Forelimb muscle (tissue), 1 donor: Measurements from ENCODE around the gene E2F2. TPM values are rescaled to one million over a fixed set of nuclear protein-coding genes. Genes with fewer than 3 reads are reported as not detected.

Experiments used
- DNase-seq: peaks from one replicate; pipeline ENCODE4 v3.0.0-alpha.2; 2013; ENCODE audit warnings: low read depth
- polyA plus RNA-seq: library from polyadenylated mRNA; unstranded; fragments of 120-200 nt; gene quantifications from one replicate; pipeline ENCODE4 v1.2.1, GENCODE V29; 2013; ENCODE audit not compliant: insufficient read length

E2F2 gene
- polyA plus RNA-seq, 1 donor: 3.4 TPM

DNA sequence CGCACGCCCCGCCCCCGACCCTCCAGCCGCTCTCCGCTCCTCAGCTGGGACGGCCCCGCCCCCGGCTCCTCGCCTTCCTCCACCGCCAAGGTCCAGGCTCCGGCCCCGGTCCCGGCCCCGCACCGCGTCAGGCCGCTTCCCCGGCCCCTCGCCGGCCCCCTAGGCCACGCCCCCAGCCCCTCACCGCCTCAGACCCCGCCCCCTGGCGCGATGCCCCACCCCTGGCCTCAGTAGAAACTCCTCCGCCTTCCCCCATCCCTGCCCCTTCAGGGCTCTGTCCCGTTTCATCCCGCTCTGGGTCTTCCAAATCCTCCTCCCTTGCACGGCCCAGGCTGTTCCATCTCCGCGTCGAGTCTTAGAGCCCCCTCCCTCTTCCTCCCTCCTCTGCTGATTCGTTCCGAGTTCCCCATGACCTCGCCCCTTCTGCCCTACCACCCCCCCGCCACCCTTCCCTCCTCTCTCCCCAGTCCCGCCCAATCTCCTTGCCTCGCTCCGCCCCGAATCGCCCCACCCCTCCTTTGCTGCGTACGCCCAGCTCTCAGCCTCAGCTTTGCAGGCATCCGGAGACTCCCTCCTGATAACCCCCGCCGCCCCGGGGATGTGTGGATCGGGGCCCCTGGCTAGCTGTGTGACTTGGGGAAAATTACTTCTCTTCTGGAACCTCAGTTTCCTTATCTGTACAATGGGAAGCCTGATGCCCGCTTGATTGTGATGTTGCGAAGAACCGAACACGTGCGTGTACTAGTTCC is 46.6 kb downstream of the E2F2 start:
- DNase-seq: peak; percentile 81

DNA sequence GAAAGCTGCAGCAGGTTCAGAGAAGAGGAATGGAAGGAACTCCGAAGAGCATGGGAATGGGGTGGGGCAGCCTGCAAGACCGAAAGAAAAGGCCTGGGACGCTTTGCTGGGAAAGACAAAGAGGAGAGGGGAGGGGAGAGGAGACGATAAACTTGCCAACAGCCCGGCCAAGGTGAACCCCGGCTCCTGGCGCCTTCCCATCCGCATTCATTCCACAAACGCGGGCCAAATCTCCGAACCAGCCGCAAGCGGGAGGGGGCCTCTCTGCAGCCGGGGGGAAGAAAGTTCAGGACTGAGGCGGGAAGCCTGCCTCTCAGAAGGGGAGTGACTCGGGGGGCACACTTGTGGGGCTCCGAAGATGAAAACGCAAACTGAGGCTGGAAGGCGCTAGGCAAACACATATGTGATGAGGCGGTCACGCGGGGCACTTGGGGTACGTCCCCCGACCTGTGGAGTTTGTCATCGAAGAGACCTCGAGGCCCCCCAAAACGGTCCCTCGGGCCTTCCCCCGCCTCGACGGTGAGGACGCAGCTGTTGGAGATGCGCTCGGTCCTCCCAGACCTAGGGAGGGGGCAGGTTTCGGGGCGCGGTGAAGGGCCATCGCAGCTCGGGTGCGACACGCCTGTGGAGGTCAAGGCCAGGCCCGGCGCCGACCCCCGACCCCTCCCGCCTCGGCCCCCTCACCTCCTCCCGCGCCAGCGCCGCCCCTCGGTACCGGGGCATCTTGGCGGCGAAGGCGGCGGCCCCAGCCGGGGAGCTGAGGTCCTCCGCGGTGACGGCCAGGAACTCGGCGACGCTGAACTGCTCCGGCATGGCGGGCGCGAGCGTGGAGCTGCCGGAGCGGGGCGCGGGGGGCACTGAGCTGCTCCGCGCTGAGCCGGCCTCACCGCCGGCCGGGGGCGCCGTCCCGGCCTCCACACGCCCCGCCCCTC is 47.4 kb downstream of the E2F2 start, which contains the start of gene ASAP3:
TSS of gene ASAP3 (minus strand) at position 859 of the 932 bp plus-strand sequence. CDS start at position 813, 46 bp downstream.
- no peak for DNase-seq

DNA sequence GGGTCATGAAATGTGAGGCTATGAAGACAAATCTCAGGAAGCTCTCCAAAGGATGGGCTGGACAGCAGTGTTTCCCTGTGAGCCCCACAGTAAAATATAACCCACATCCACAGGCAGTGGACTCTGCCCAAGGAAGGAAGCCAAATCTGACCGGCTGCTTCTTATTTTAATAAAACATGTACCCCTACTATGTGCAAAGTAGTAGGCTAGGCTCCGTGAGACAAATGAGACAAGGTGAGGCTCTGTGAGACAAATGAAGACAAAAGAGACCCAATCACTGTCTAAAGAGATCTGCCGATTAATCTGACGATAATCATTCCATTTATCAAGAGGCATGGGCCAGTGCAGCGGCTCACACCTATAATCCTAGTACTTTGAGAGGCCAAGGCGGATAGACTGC is 49.1 kb downstream of the E2F2 start:
- DNase-seq: no peak

DNA sequence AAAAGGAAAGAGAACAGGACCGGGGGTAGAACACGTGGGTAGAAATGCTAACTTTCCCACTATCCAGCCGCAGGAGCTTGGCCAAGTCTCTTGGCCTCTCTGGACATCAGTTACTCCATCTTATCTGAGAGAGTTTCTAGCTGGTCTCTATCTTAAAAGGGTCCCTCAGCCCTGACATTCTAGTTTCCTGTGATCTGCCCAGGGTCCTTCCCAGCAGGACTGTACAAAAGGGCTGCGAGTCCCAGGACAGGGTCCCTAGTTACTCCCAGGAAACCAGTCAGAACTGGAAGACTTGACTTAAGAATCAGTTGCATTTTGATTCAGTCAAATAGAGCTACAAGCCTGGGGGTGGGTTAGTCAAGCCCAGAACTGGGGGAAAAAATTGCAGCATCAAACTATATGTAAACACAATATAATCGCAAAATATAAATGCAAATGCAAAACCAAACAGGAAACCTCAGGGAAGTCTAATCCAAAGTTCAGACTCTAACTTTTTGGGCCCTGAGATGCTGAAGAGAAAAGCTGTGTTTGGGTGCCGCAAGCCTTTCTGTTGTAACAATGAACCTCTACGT is 49.9 kb downstream of the E2F2 start:
- DNase-seq: no peak

DNA sequence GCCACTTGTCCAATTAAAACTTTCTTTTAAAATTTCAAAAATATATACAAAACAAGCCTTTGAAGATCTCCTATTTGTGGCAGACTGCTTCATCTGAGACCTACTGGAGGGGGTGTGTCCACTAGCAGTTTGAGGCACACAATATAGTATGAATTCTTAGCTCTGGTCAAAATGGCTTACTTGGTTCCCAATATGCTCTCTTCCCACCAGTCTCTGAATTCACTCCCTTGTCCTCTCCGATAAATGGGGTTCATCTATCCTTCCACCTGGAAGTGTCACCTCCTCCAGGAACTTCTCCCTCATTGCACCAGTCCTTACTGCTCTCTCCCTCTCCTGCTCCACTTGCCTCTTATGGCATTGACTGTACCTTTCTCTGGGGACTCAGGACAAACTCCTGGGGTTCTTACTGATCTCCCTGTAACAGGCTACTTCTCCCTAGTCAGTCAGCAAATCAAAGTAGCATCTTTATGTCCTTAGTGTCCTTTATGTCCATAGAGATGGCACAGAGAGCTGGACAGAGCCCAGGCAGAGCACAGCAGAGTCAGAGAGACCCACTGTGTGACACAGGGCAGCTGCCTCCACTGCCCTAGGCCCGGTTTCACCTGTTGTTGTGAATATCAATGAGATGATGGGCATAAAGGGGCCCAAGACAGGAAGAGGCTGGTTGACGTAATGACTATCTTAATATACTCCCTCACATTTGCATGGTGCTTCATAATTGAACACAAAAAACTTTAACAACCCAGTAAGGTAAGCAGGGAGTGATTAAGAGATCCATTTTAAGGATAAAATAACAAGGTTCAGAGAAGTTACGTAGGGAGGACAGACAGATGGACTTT is 50.6 kb downstream of the E2F2 start:
- DNase-seq: no peak

DNA sequence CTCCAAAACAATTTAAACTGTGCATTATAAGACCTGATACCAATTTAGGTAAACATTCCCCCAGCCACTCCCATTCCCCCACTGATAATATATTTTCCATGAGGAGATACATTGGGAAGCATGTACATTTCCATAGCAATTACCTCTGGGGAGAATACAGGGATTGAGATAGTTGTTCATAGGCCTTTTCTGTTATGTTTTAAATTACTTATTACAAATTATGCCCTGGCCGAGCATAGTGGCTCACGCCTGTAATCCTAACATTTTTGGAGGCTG is 51.4 kb downstream of the E2F2 start:
- no peak for DNase-seq

DNA sequence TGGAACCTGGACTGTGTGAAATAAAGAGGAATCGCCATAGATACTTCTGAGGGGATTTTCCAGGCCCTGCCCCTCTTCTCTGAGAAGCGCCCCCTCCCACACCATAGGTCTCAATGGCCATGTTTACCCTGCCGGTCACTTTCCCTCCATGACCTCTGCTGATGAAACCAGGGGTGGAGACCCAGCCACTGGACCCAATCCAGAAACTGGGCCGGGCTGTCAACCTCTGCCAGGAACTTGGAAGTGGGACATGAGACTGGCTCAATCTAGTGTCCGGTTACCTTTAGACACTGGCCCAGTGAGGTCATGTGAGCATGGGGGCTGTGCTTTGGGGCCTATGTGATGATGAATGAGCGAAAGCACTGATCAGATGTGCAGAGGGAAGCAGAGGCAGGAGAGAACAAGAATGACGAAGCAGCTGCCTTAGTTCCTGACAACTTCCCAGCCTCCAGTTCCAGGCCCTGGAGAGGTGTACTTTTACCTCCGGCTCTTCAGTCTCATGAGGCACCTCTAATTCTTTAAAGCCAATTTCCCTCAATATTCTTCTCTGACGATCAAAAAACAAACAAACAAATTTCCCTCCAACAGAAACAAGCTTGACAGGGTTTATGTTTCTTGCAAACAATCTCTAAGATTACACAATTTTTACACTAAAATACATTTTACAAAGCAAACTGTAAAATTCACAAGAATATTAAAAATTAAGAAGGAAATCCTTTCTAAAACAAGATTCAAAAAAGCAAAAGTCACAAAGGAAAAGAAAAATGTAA is 52.0 kb downstream of the E2F2 start:
- no peak for DNase-seq

DNA sequence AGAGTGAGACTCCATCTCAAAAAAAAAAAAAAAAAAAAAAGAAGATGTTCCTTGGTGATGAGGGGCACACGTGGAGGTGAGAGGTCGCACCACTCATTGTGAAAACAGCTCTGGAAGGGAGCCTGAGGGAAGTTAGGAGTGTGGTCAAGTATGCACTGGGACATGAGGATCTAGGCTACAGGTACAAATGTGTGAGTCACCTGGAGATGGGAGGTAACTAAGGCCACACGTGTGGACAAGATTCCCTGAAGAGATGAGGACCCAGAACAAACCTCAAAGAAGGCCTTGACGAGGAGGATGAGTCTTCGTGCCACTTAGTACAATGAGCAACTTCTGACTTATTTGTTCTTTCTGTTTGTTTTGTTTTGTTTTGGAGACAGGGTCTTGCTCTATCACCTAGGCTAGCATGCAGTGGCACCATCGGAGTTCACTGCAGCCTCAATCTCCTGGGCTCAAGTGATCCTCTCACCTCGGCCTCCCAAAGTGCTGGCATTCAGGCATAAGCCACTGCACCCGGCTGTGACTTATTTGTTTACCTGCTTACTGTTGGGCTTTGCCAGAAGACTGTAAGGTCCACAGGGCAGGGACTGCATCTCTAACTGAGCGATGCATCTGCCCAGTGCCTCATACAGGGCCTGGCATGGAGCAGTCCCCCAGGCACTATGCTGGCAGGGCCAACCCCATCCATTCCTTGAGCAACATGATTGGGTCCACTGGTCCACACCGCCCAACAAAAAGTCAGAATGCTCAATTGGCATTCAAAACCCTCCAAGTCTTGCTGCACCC is 53.5 kb downstream of the E2F2 start:
- DNase-seq: no peak

DNA sequence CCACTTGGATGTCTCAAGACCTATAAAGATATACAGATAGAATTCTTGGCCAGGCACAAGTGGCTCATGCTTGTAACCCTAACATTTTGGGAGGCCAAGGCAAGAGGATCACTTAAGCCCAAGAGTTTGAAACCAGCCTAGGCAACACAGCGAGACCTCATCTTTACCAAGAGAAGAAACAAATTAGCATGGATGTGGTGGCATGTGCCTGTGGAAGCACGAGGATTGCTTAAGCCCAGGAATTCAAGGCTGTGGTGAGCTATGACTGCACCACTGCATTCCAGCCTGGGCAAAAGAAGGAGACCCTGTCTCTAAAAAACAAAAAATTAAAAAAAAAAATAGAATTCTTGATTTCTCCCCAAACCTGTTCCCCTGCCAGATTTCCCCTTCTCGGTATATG is 55.4 kb downstream of the E2F2 start:
- DNase-seq: no peak

DNA sequence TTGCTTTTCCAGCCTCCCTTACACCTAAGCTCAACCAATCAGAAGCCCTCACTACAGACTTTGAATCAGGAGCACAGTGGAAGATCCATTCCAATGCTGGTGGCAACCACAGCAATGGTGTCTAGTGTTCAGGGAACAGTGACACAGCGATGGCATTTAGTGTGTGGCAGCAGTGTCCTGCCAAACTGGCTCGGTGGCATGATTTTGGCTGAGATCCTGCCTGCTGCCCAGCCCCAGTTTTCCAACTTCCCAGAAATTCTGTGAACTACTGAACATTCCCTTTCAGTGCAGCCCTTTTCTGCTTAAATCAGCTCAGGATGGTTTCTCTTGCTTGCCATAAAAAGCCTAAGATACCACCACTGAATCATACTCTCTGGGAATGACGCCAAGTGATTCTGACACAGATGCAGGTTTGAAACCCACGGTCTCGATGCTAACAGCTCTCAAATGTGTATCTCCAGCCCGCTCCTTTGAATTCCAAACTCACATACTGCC is 55.9 kb downstream of the E2F2 start:
- DNase-seq: no peak

DNA sequence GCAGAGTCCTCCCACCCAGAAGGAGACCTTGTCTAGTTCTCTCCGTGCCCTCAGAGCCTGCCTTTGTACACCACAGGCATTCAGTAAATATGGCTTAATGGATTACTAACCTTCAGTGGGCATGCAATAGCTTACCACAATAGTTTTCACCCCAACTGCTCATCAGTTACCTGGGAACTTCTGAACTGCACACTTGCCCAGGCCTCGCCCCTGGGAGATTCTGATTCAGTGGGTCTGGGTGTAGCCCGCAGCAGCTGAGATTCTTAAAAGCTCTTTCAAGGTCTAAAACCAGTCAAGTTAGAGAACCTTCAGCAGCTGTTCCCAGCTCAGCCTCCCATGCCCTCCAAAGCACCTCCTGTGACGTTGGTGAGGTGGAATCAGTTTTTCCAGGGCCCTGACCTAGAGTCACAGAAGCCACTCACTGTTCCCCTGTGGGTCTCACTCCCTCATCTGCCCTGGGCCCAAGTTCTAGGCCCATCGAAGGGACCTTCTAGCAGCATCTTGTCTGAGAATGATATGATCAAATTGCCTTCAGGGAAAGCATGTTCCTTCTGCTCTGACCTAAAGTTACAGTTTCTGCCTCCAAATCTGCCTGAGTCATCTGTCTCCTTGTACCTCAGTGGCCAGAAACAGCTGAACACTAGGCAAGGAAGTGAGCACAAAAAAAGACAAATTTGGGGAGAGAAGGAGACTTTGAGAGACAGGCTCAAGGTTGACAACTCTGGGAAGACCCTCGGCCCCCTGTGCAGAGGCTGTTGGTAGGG is 57.8 kb downstream of the E2F2 start:
- no peak for DNase-seq

DNA sequence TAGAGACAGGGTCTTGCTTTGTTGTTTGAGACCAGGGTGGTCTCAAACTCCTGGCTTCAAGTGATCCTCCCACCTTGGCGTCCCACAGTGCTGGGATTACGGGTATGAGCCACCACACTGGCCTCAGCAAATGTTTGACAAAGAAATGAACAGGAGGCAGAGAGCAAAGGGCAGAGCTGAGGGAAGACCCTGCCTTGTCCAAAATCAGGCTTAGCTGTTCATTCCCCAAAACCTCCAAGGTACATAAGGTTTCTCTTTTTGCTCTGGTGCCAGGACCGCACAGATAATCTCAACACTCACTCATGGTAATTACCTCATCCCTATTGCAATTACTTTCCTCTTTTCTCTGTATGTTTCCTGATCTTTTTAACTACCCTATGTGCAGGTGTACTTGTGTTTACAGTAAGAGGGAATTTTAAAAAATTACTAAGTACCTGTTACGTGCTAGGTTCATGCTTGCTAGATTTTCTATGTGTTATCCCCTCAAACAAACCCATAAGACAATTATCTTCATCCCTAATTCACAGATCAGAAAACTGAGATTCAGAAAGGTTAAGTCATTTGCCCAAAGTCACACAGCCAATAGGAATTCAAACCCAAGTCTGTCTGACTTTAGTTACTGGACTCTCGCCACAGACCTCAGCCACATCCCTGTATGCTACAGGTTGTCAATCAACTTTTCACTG is 58.5 kb downstream of the E2F2 start:
- DNase-seq: no peak

DNA sequence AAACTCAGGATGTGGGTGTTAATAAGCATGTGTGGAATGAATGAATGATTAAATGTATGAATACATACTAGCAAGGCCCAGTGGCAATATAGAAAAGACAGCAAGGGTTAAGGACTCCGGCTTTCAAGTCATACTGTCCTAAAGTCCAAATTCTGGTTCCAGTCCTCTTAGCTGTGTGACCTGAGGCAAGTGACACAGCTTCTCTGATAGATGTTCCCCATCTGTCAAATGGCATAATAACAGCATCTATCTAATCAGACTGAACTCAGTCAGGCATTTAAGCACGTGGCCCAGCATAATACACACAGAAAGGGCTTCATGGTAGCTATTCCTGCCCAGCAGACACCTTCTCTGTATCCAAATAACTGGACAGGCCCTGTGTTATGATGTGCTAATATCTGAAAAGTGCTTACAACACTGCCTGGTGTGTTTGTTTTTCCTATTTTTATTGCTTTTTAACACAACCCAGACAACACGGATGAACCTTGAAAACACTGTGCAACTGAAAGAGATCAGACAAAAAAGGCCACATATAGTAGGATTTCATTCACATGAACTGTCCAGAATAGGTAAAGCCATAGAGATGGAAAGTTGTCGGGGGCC is 59.5 kb downstream of the E2F2 start:
- DNase-seq: no peak

DNA sequence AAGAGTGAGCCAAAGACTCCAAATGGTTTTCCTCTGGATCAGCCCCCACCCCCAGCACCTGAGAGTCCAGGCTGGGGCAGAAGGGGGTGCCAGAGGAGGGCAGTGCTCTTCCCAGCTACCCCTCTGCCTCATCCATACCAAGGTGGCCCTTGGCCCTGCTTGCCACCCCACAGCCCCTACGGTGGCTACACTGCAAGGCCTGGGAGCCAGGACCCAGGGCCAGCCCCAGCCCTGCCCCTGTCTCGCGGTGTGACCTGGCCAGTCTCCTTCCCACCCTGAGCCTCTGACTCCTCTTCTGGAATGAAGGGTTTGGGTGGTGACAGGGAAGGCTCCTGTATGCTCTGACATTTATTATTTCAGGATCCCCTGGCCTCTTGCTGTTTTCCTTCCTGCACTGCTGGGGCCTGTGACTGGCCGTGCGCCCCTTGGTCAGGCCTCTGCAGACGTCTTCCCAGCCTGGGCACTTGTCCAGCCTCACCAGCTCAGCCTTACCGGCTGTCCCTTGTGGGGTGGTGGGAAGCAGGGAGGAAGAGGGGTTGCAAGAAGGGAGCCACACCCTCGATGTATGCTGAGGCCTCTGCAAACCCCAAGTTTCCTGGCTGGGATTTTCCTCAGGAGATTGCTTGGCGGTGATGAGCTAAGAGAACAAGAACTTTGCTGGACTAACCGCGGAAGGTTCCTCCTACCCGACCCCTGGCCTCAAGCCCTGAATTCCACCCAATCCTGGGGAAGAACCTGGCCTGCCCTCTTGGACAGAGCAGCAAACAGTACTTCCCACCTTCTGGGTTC is 60.6 kb downstream of the E2F2 start:
- DNase-seq: peak; percentile 46

DNA sequence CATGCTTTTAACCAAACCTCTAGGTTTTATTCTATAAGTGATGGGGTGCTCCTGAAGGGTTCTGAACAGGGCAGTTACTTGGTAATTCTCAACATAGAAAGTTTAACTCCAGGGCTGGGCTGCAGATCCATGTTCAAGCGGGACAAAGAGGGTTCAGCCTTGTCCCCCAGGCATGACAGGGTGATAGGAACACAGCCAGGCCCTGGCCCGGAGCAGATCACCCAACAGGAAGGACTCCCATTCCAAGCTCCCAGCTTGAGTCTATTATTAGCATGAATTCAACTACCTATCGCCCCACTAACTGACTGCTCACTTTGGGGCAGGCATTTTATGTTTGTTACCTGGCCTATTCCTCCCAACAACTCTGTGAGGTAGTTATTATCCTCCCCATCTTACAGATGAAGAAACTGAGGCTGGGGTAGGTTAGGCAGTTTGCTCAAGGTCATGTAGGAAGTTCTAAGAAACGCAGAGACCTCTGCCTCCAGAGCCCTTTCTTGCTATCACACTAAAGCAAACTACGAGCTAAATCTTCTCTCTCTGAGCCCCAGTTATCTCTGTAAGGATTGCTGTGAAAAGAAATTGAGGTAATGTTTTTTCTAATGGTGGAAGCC is 61.6 kb downstream of the E2F2 start:
- no peak for DNase-seq

DNA sequence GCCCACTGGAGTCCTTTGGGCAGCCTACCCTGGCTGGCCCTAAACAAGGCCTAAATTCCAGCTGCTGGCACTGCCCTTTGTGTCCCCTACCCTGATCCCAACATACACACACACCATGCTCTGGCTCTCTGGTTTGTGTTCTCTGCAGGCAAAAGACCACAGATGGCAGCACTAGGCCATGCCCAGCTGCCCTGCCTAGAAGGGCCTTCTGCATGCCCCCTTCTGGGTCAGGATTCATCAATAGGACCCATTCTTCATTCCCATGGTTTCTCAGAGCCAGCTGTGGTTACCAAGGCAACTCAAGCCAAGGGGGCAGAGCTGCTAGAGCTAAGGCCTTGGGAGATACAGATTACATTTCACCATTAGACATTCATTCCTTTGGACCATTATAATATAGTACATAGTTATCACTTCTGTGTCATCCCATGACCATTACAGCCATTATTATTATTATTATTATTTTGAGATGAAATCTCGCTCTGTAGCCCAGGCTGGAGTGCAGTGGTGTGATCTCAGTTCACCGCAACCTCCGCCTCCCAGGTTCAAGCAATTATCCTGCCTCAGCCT is 64.5 kb downstream of the E2F2 start:
- DNase-seq: no peak

DNA sequence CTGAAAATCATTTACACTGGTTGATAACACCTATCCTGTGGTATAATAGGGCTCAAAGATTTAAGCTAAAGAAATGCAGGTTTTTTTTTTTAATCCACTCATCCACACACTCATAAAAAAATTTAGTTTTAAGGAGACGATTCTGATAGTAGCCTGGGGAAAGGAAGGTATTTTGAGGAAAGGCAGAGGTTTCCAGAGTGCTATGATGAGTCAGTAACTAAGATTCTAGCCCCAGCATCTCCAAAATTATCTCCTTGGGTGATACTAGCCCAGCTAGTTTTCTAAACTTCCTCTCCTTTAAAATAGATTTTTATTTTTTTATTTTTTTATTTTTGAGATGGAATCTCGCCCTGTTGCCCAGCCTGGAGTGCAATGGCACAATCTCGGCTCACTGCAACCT is 67.7 kb downstream of the E2F2 start:
- DNase-seq: no peak
